Effector memory CD4-positive, alpha-beta T cell (primary cell): ENCODE data around the gene COL8A2.
A peak's percentile ranks its signal among the peaks of the same experiment; 100 is the strongest.

Experiments
- DNase-seq, 3 donors: peaks; one replicate each; pipeline ENCODE4 v3.0.0-alpha.2; 2020
- H3K27ac ChIP-seq: 2 replicates; pipeline ENCODE4 v1.7.0; 2013; ENCODE audit warnings: mild to moderate bottlenecking, low read length, moderate library complexity; ENCODE audit not compliant: insufficient read depth, poor library complexity, severe bottlenecking
- H3K27me3 ChIP-seq: replicated peaks from 2 replicates; pipeline ENCODE4 v1.7.0; 2013; ENCODE audit warnings: mild to moderate bottlenecking, low read length; ENCODE audit not compliant: insufficient read depth, control insufficient read depth, poor library complexity, severe bottlenecking
- H3K36me3 ChIP-seq: 2 replicates; pipeline ENCODE4 v1.7.0; 2013; ENCODE audit warnings: mild to moderate bottlenecking, low read length, moderate library complexity; ENCODE audit not compliant: control insufficient read depth, insufficient read depth
- H3K4me1 ChIP-seq: 2 replicates; pipeline ENCODE4 v1.7.0; 2013; ENCODE audit warnings: low read length, mild to moderate bottlenecking; ENCODE audit not compliant: control insufficient read depth, insufficient read depth, poor library complexity, severe bottlenecking
- H3K4me3 ChIP-seq: 2 replicates; pipeline ENCODE4 v1.7.0; 2013; ENCODE audit warnings: low read length, low read depth, mild to moderate bottlenecking; ENCODE audit not compliant: insufficient read depth, poor library complexity, severe bottlenecking
- H3K9me3 ChIP-seq: 2 replicates; pipeline ENCODE4 v1.7.0; 2013; ENCODE audit warnings: mild to moderate bottlenecking, low read length, moderate library complexity; ENCODE audit not compliant: control insufficient read depth

COL8A2 gene

DNA sequence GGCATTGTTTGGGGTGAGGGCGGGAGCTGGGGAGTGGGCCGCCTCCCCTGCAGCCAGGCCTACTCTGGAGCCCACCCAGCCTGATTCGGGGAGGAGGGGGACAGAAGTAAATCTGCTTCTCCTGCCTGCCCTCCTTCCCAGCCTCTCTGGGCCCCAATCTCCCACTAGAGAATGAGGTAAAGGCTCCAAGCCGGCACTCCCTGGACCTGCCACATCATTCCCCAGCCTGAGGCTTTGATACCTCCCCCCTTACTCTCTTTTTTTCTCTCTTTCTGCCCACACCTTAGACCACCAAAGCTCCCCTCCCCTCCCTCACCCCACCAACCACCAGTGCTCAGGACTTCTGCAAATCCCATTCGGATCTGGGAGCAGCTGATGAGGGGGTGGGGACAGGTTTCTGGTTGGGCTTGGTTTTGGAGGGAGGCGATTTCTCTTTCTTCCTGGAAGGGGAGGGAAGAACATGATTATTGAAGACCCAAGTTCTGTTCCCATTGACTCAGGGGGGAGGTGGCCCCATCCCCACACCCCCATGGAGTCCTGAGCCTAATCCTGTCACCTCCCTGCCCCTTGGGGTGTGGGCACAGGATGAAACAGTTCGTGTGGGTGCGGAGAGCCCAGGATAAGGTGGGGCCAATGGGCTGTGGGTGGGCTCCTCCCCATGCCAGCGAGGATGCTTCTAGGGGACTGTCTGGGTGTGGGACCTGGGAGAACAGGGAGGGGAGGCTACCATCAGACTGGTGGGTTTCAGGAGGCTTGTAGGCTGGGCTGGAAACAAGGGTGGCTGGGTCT, 32.3 kb upstream of the COL8A2 start:
- peak overlapping the region; percentile 97 for H3K27ac ChIP-seq
- DNase-seq, result no peak
- no peaks in the 10 kb centered on the region for H3K36me3 ChIP-seq
- H3K9me3 ChIP-seq, result no peaks in the 10 kb centered on the region
- H3K27me3 ChIP-seq, result no peaks in the 10 kb centered on the region
- peak overlapping the region; percentile 91 for H3K4me3 ChIP-seq
- peaks cover 67% of the 10 kb centered on the region for H3K4me1 ChIP-seq

DNA sequence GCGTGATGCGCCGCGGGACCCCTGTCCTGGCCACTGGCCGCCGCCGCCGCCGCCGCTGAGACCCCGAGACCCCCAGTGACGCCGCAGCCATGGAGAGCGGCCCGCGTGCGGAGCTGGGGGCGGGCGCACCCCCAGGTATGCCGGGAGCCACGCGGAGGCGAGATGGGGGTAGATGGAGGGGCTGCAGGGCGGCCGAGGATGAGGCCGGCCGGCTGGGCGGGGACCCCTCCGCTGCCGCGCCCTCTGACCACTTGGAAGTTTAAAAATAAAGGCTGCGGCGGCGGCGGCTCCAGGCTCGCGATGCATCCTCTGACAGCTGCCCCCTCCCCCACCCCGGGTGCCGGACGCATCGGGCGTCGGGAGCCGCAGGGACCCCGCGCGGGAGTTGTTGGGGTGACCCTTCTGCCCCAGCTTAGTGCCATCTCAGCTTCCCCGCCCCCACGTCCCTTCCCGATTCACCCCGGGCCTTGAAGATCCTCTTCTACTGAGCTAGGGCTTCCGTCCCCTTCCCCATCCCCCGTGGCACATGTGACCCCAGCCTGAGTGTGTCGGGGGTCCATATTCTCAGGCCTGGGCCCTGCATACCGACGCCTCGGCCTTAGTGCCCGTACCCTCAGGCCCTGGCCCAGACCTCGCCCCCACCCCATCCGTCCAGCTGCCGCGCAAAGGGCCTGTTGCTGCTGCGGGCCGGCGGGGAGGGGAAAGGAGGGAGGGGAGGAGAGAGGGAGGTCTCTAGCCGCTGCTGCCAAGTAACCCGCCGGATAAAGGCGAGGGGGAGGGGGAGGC, 31.5 kb upstream of the COL8A2 start:
- Histone ChIP-seq H3K9me3 (no peaks in the 10 kb centered on the region), H3K4me1 (peaks cover 67% of the 10 kb centered on the region), H3K36me3 (no peaks in the 10 kb centered on the region), H3K4me3 (peak overlapping the region; percentile 91), H3K27ac (peak overlapping the region; percentile 97), H3K27me3 (no peaks in the 10 kb centered on the region)
- DNase-seq, result peak in 1 of 3 donors; percentile 41

DNA sequence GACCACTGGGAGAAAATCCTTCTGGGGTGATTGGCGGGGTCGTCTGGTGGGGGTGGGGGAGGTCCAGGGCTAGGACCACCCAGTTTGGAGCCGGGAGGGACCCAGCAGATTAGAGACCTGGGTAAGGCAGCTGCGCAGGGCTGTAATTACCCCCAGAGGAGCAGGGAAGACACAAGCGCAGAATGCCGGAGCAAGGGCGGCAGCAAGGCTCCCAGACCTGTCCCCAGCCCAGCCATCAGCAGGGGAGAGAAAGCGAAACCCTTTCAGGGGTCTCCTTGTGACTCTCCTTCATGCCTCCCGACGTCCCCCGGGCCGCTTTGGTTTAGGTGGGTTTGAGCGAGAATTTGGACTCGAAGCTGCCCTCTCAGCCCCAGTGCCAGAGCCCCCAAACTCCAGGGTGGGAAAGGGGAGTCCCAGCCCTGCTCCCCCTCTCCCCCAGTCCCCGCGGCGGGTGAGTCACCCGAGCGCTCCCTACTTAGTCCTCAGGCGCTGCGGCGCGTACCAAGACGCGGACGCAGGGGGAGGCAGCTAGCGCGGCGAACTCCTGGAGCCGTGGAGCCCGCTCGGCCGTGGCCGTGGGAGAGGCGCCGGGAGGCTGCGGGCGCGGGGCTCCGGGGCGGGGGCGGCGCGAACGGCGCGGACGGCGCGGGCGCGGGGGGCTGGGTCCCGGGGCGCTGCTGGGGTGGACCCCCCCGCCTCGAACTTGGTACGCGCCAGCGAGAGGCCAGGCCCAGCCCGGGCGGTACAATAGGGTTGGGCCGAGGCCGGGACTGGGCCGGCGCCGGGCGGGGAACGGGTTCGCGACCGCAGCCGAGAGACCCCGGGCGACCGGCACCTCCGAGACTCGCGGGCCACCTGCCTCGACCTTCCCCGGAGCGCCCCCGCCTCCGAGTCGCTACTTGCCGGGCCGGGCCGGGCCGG, 30.6 kb upstream of the COL8A2 start, which contains the start of gene MAP7D1:
Gene MAP7D1 (plus strand): TSS at position 753 of the 921 bp plus-strand sequence. CDS start 258 bp downstream, outside the sequence.
- H3K36me3 ChIP-seq, result no peaks in the 10 kb centered on the region
- peak within 1 kb of the TSS; percentile 91 for H3K4me3 ChIP-seq
- peak; percentile 73 to 84 (median 80) for DNase-seq
- no peaks in the 10 kb centered on the region for H3K27me3 ChIP-seq
- peak within 1 kb of the TSS; percentile 97 for H3K27ac ChIP-seq
- H3K9me3 ChIP-seq, result no peaks in the 10 kb centered on the region
- peaks cover 68% of the 10 kb centered on the region for H3K4me1 ChIP-seq

DNA sequence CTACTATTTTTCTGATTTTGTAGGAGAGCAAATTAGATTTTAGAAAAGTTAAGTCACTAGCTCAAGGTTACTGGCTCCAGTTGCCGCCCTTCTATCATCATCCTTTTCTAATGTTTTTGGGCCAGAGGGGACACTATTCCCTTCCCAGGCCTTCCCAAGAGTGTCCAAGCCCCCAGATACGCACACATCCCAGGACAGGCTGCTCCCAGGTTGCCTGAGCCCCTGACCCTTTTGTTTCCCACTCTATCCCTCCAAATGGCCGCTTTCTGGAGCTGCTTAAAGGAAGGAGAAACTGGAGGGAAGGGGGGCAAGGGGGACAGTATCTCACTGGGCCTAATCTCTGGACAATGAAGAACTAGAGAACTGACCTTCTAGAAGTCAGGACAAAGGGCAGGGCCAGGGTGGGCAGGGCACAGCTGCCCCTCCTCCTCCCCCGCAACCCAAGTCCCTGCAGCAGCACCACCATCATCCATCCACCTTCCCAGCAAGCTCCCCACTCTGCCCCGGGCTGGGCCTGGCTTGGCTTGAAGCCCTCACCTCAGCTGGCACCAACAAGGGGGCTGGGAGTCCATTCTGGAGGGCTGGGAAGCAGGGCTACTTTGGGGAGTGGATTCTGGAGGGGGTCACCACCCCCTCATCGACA, 29.9 kb upstream of the COL8A2 start:
- H3K4me1 ChIP-seq, result peaks cover 68% of the 10 kb centered on the region
- H3K4me3 ChIP-seq, result peak overlapping the region; percentile 91
- no peaks in the 10 kb centered on the region for H3K36me3 ChIP-seq
- H3K27me3 ChIP-seq, result no peaks in the 10 kb centered on the region
- peak overlapping the region; percentile 97 for H3K27ac ChIP-seq
- H3K9me3 ChIP-seq, result no peaks in the 10 kb centered on the region
- DNase-seq, result no peak

DNA sequence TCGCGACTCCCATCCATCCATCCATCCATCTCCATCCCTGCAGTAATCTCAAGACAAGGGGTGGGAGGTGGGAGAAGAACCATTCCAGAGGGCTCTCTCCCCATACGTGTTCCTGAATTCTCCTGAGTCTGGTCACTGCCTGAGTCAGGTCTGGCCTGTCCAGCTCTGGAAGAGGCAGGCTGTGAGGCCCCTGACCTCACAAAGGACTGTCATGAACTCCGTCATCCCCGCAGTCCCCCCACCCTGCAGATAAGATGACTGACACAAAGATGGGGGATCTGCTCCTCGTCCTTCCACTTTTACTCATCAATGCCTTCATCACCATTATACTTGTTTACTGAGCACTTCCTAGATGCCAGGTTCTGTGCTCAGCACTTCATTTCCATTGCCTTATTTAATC, 29.3 kb upstream of the COL8A2 start:
- no peak overlapping the region for H3K27ac ChIP-seq

DNA sequence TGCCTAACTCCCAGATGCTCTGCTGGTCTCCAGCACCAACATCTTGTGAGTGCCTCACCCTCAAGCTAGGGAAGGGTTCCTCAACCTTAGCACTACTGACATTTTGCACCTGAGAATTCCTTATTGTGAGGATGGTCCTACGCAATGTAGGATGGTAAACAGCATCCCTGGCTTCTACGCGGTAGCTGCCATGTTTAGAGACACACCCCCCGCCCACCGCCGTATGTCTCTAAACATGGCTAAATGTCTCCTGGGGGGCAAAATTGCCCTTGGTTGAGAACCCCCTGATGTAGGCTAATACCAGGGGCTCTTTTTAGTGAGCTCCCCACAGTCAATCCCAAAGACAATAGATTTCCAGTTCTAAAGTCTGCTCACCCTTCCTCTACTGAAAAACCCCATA, 28.5 kb upstream of the COL8A2 start:
- peaks cover 64% of the 10 kb centered on the region for H3K4me1 ChIP-seq
- H3K27me3 ChIP-seq, result no peaks in the 10 kb centered on the region
- DNase-seq, result no peak
- peak overlapping the region; percentile 91 for H3K27ac ChIP-seq
- H3K4me3 ChIP-seq, result no peak overlapping the region
- no peaks in the 10 kb centered on the region for H3K36me3 ChIP-seq
- no peaks in the 10 kb centered on the region for H3K9me3 ChIP-seq

More for the DNA sequence above, 29.3 kb upstream of the COL8A2 start:
- H3K9me3 ChIP-seq, result no peaks in the 10 kb centered on the region
- H3K27me3 ChIP-seq, result no peaks in the 10 kb centered on the region
- H3K4me1 ChIP-seq, result peaks cover 66% of the 10 kb centered on the region
- no peaks in the 10 kb centered on the region for H3K36me3 ChIP-seq
- no peak overlapping the region for H3K4me3 ChIP-seq
- DNase-seq, result no peak

DNA sequence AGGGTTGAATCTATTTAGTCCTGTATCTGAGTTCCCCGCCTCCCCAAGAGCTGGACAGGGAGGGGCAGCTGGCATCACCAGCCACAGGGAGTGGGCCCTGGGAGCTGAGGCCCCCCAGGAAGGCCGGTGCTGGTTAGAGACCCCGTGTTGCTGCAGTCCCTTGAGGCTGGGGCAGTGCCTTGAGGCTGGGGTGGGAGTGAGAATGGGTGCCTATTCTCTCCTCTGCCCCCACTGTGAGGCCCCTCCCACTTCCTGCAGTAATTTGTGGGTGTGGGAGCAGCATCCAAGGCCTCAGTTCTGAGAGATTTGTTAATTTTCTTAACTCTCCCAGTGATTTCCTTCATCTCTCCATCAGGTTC, 26.8 kb upstream of the COL8A2 start:
- no peaks in the 10 kb centered on the region for H3K9me3 ChIP-seq
- H3K4me3 ChIP-seq, result peak overlapping the region; percentile 22
- peak overlapping the region; percentile 91 for H3K27ac ChIP-seq
- H3K27me3 ChIP-seq, result no peaks in the 10 kb centered on the region
- peak; percentile 38 to 56 (median 50) for DNase-seq
- H3K4me1 ChIP-seq, result peaks cover 59% of the 10 kb centered on the region
- no peaks in the 10 kb centered on the region for H3K36me3 ChIP-seq

DNA sequence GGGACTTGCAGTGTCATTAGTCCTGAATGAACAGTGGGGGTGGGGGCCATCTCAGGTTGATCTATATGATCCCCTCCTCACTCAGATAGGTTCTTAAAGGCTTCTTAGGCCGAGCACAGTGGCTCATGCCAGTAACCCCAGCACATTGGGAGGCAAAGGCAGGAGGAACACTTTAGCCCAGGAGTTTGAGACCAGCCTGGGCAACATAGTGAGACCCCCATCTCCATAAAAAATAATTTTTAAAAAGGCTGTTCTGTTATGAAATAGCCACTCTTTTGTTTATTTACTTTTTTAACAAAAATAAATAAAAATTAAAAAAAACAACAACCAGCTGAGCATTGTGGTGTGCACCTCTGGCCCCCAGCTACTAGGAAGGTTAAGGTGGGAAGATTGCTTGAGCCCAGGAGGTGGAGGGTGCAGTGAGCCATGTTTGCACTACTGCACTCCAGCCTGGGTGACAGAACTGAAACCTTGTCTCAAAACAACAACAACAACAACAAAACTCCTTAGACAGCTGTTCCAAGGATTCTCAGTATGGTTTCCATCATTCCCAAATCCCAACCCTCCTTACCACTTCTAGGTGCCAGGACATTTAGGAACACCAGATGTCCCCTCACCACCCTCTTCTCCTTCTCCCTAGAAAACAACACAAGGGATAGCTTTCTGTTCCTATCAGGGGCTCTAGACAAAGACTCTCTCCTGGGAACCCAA, 26.3 kb upstream of the COL8A2 start:
- Histone ChIP-seq H3K36me3 (no peaks in the 10 kb centered on the region), H3K27me3 (no peaks in the 10 kb centered on the region), H3K9me3 (no peaks in the 10 kb centered on the region), H3K27ac (peak overlapping the region; percentile 91), H3K4me3 (peak overlapping the region; percentile 22), H3K4me1 (peaks cover 59% of the 10 kb centered on the region)
- no peak for DNase-seq
